ENCODE measurements around the gene YTHDF1. TPM values are rescaled to one million over a fixed set of nuclear protein-coding genes. Genes with fewer than 3 reads are reported as not detected.

YTHDF1 gene
- total and polyA plus RNA-seq, 11 donors = 14.7 to 38.2 (median 22.5) TPM

GRCh38 chr20:63230800-63231268 lies 14.9 kb upstream of the YTHDF1 start:
- no peak overlapping the region for H3K27ac ChIP-seq
- intact Hi-C loops (cut with DNase I) = loop anchor here in 3 of 10 donors (5.0 to 10.0 kb wide), 2 partner anchors 174 to 176 kb away; no protein-coding TSS in a partner anchor
- no peaks in the 10 kb centered on the region for H3K9me3 ChIP-seq
- H3K4me3 ChIP-seq = no peak overlapping the region
- H3K36me3 ChIP-seq = no peaks in the 10 kb centered on the region
- TF ChIP-seq POLR2A (IDR thresholded peaks at IDR 0.05) (no peak), CTCF (IDR thresholded peaks at IDR 0.05) (peak in 11 of 12 donors; percentile 18 to 68 (median 50))
- H3K27me3 ChIP-seq = peaks cover 0 to 33% (median 8%) of the 10 kb centered on the region in 9 donors
- DNase-seq (peak in 4 of 5 donors; percentile 50 to 70 (median 70)), ATAC-seq (peak in 3 of 4 donors; percentile 79 to 83 (median 80))
- peaks cover 0 to 11% (median 0%) of the 10 kb centered on the region in 12 donors for H3K4me1 ChIP-seq
- WGBS, 4 donors = 2 to 13% (median 12%) methylated on average over 14 to 17 of the region's 17 CpGs

- TF ChIP-seq CTCF (IDR thresholded peaks at IDR 0.05) = no peak
- TF ChIP-seq POLR2A (IDR thresholded peaks at IDR 0.05) = no peak
- 55 to 71% (median 60%) methylated on average over 13 of the region's 13 CpGs for WGBS, 4 donors
- H3K4me1 ChIP-seq = peaks cover 0 to 19% (median 5%) of the 10 kb centered on the region in 12 donors
- no peak overlapping the region for H3K4me3 ChIP-seq
- DNase-seq (no peak), ATAC-seq (no peak)
- H3K36me3 ChIP-seq = no peaks in the 10 kb centered on the region
- intact Hi-C loops (cut with DNase I) = no loop called here
- H3K9me3 ChIP-seq = no peaks in the 10 kb centered on the region
- H3K27me3 ChIP-seq = peaks cover 0 to 29% (median 4%) of the 10 kb centered on the region in 9 donors
- no peak overlapping the region for H3K27ac ChIP-seq
These were observed 12.9 kb upstream of the YTHDF1 start for GRCh38 chr20:63228806-63229205.

- TF ChIP-seq CTCF (IDR thresholded peaks at IDR 0.05) = no peak
- no peak for TF ChIP-seq POLR2A (IDR thresholded peaks at IDR 0.05)
- Histone ChIP-seq H3K27ac (no peak overlapping the region), H3K36me3 (no peaks in the 10 kb centered on the region), H3K4me1 (peaks cover 0 to 19% (median 5%) of the 10 kb centered on the region in 12 donors), H3K27me3 (peaks cover 0 to 16% (median 2%) of the 10 kb centered on the region in 9 donors), H3K4me3 (no peak overlapping the region), H3K9me3 (no peaks in the 10 kb centered on the region)
- intact Hi-C loops (cut with DNase I) = no loop called here
- DNase-seq (no peak), ATAC-seq (no peak)
- WGBS, 4 donors = 89 to 97% (median 94%) methylated on average over 5 of the region's 5 CpGs
These were observed 11.3 kb upstream of the YTHDF1 start for GRCh38 chr20:63227260-63227659.

GRCh38 chr20:63226042-63226943 lies 10.4 kb upstream of the YTHDF1 start:
- Histone ChIP-seq H3K27ac (no peak overlapping the region), H3K9me3 (no peaks in the 10 kb centered on the region), H3K4me1 (peaks cover 0 to 19% (median 5%) of the 10 kb centered on the region in 12 donors), H3K27me3 (peaks cover 0 to 9% (median 2%) of the 10 kb centered on the region in 9 donors), H3K36me3 (no peaks in the 10 kb centered on the region), H3K4me3 (no peak overlapping the region)
- WGBS, 4 donors = 72 to 80% (median 78%) methylated on average over 7 to 19 of the region's 19 CpGs
- DNase-seq (peak in 1 of 5 donors; percentile 49), ATAC-seq (no peak)
- no peak for TF ChIP-seq POLR2A (IDR thresholded peaks at IDR 0.05)
- no peak for TF ChIP-seq CTCF (IDR thresholded peaks at IDR 0.05)
- intact Hi-C loops (cut with DNase I) = no loop called here
